ENCODE data around the gene KIF2C. TPM values are rescaled to one million over a fixed set of nuclear protein-coding genes. Genes with fewer than 3 reads are reported as not detected.
"Not testable (repeated sequence)": the region's sequence is repeated elsewhere in the genome, so short reads cannot be mapped to it uniquely, and the experiment has no call there.

KIF2C gene
- polyA plus RNA-seq, 1 donor: 10.6 TPM

GRCh38 chr1:44719318-44719717, 20.3 kb upstream of the KIF2C start:
- no peak for DNase-seq

- no peak for DNase-seq
Observed at GRCh38 chr1:44720281-44720680, 19.4 kb upstream of the KIF2C start.

GRCh38 chr1:44721485-44722361, 17.9 kb upstream of the KIF2C start:
- peak; percentile 34 for DNase-seq

GRCh38 chr1:44723064-44723463, 16.6 kb upstream of the KIF2C start:
- no peak for DNase-seq

- DNase-seq: no peak
Observed at GRCh38 chr1:44723496-44724295, 15.9 kb upstream of the KIF2C start.

GRCh38 chr1:44724296-44724954, 15.2 kb upstream of the KIF2C start:
- no peak for DNase-seq

GRCh38 chr1:44724955-44725698, 14.5 kb upstream of the KIF2C start:
- no peak for DNase-seq

- peak; percentile 91 for DNase-seq
Observed at GRCh38 chr1:44730741-44731512, 8.7 kb upstream of the KIF2C start, which contains the start of gene RNU5D-1. TSS of gene RNU5D-1 (minus strand) at chr1:44731170.

- no peak for DNase-seq
Observed at GRCh38 chr1:44733365-44733764, 6.3 kb upstream of the KIF2C start.

- no peak for DNase-seq
Observed at GRCh38 chr1:44733784-44734183, 5.9 kb upstream of the KIF2C start.

GRCh38 chr1:44735992-44736391, 3.6 kb upstream of the KIF2C start:
- DNase-seq: no peak

- DNase-seq: not testable (repeated sequence)
Observed at GRCh38 chr1:44738953-44739306, 707 bp upstream of the KIF2C start.

- DNase-seq: no peak
Observed at GRCh38 chr1:44740179-44740617, 561 bp downstream of the KIF2C start.

GRCh38 chr1:44743211-44743610, 3.6 kb downstream of the KIF2C start:
- DNase-seq: no peak

- no peak for DNase-seq
Observed at GRCh38 chr1:44747878-44748277, 8.2 kb downstream of the KIF2C start.

GRCh38 chr1:44757420-44757819, 17.8 kb downstream of the KIF2C start:
- no peak for DNase-seq

- DNase-seq: no peak
Observed at GRCh38 chr1:44759077-44759476, 19.4 kb downstream of the KIF2C start.

GRCh38 chr1:44760876-44761275, 21.2 kb downstream of the KIF2C start:
- no peak for DNase-seq

GRCh38 chr1:44766421-44766820, 26.8 kb downstream of the KIF2C start:
- not testable (repeated sequence) for DNase-seq

- DNase-seq: peak; percentile 96
Observed at GRCh38 chr1:44775078-44775929, 35.7 kb downstream of the KIF2C start, which contains the start of gene RPS8. TSS of gene RPS8 (plus strand) at chr1:44775540. CDS start at chr1:44775597, 57 bp downstream.

Measured in hindlimb muscle (tissue), 1 donor.